Activated naive CD8-positive, alpha-beta T cell treated with anti-CD3 and anti-CD28 coated beads, Interleukin-2, amount 50 U/mL, for 24 hours (primary cell): Measurements from ENCODE around the gene ERC1.

ENCODE experiments used
- ATAC-seq: fragments of 150-1000 bp; cut with Tn5 transposase; one replicate; pipeline ENCODE4 v1.10.0; 2021
- DNase-seq: peaks from one replicate; pipeline ENCODE4 v3.0.0; 2021
- H3K27ac Mint-ChIP-seq: one replicate; pipeline ENCODE4 v1.8.0; 2021; ENCODE audit warnings: mild to moderate bottlenecking, mixed read lengths
- H3K27me3 Mint-ChIP-seq: one replicate; pipeline ENCODE4 v1.8.0; 2021; ENCODE audit warnings: mixed read lengths
- H3K36me3 Mint-ChIP-seq: one replicate; pipeline ENCODE4 v1.8.0; 2021; ENCODE audit warnings: low read depth, mixed read lengths
- H3K4me1 Mint-ChIP-seq: one replicate; pipeline ENCODE4 v1.8.0; 2021; ENCODE audit warnings: mixed read lengths
- H3K4me3 Mint-ChIP-seq: one replicate; pipeline ENCODE4 v1.8.0; 2021; ENCODE audit warnings: mild to moderate bottlenecking, moderate library complexity, mixed read lengths
- H3K9me3 Mint-ChIP-seq: one replicate; pipeline ENCODE4 v1.8.0; 2021; ENCODE audit warnings: mixed read lengths

The ERC1 gene

GRCh38 chr12:1283316-1283715 lies 292.3 kb downstream of the ERC1 start:
- peaks cover 4% of the 10 kb centered on the region for H3K4me1 Mint-ChIP-seq
- no peak overlapping the region for H3K4me3 Mint-ChIP-seq
- no peak overlapping the region for H3K27ac Mint-ChIP-seq
- H3K9me3 Mint-ChIP-seq = no peaks in the 10 kb centered on the region
- ATAC-seq (no peak), DNase-seq (no peak)
- peaks cover 3% of the 10 kb centered on the region for H3K36me3 Mint-ChIP-seq
- no peaks in the 10 kb centered on the region for H3K27me3 Mint-ChIP-seq

- ATAC-seq (no peak), DNase-seq (no peak)
- H3K36me3 Mint-ChIP-seq = peaks cover 5% of the 10 kb centered on the region
- H3K27me3 Mint-ChIP-seq = no peaks in the 10 kb centered on the region
- H3K27ac Mint-ChIP-seq = no peak overlapping the region
- no peaks in the 10 kb centered on the region for H3K9me3 Mint-ChIP-seq
- H3K4me1 Mint-ChIP-seq = no peaks in the 10 kb centered on the region
- H3K4me3 Mint-ChIP-seq = no peak overlapping the region
Measured at GRCh38 chr12:1284611-1285010, 293.6 kb downstream of the ERC1 start.

GRCh38 chr12:1287446-1287975 lies 296.5 kb downstream of the ERC1 start:
- Mint-ChIP-seq H3K27ac (no peak overlapping the region), H3K4me1 (no peaks in the 10 kb centered on the region), H3K36me3 (peaks cover 19% of the 10 kb centered on the region), H3K9me3 (no peaks in the 10 kb centered on the region), H3K4me3 (no peak overlapping the region), H3K27me3 (no peaks in the 10 kb centered on the region)
- no peak for DNase-seq
- no peak for ATAC-seq

DNA sequence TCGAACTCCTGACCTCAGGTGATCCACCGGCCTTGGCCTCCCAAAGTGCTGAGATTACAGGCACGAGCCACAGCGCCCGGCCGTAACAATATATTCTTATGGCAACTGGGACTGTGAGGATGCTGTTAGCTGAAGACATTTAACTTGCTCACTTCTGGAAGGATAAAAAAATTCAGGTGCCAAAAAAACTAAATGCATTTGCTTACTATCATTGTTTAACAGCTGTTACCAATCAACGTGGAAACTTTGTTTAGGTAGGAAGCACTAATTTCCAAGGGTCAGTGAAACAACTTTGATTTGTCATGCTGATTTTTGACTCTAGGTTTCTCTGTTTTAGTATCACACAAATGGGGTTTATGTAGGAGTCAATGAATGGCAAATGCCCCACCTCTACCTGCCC lies 297.3 kb downstream of the ERC1 start:
- Mint-ChIP-seq H3K27ac (no peak overlapping the region), H3K27me3 (no peaks in the 10 kb centered on the region), H3K4me1 (no peaks in the 10 kb centered on the region), H3K9me3 (no peaks in the 10 kb centered on the region), H3K4me3 (no peak overlapping the region), H3K36me3 (peaks cover 19% of the 10 kb centered on the region)
- no peak for DNase-seq
- no peak for ATAC-seq

DNA sequence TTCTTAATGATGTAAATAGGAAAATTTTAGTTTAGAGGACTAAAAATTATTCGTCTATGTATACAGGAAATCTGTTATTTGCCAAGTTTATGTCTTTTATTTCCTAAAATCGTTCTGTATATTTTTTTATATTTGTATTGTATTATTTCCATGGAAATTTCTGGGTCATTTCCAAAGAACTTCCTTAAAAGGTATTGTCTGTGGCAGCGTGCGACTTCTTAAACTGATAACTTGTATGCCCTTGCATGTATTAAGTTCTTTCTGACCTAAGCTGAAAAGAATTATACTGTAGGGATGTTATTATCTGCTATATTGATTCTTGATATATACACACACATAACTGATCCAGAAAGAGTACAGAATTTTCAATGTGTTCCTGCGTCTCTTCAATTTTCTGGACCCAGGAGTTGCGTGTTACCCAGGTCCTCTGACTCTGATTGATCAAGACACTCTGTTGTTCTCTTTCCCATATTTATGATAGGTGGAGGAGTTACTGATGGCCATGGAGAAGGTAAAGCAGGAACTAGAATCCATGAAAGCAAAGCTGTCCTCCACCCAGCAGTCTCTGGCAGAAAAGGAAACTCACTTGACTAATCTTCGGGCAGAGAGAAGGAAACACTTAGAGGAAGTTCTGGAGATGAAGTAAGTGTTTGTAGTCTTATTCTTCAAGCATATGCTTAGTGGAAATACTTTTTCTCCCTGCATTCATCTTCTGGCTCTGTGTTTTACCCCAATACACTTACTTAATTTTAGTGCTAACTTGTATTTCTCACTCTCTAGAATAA lies 298.5 kb downstream of the ERC1 start:
- no peak overlapping the region for H3K27ac Mint-ChIP-seq
- H3K36me3 Mint-ChIP-seq = peaks cover 22% of the 10 kb centered on the region
- no peaks in the 10 kb centered on the region for H3K27me3 Mint-ChIP-seq
- no peaks in the 10 kb centered on the region for H3K9me3 Mint-ChIP-seq
- DNase-seq = no peak
- no peak overlapping the region for H3K4me3 Mint-ChIP-seq
- H3K4me1 Mint-ChIP-seq = no peaks in the 10 kb centered on the region
- ATAC-seq = no peak

DNA sequence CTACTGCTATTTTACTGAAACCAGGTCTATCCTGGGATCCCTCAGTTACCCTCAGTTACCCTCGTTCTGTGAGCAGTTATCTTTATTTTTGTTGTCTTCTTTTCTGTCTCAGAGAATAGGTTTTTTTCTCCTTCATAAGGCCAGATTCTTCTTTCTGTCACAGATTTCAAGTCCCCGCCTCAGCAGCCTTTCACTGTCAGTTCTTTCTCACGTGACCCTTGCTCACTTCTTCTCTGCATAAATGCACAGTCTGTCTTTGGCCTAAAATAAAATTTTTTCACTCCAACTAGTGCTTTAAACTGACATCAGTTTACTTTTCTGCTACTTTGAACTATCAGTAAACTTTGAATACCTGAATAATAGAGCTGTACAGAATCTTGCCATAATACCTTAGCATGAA lies 299.7 kb downstream of the ERC1 start:
- no peak for DNase-seq
- ATAC-seq = no peak
- H3K27me3 Mint-ChIP-seq = no peaks in the 10 kb centered on the region
- H3K4me3 Mint-ChIP-seq = no peak overlapping the region
- H3K27ac Mint-ChIP-seq = no peak overlapping the region
- no peaks in the 10 kb centered on the region for H3K4me1 Mint-ChIP-seq
- no peaks in the 10 kb centered on the region for H3K9me3 Mint-ChIP-seq
- H3K36me3 Mint-ChIP-seq = peaks cover 24% of the 10 kb centered on the region

DNA sequence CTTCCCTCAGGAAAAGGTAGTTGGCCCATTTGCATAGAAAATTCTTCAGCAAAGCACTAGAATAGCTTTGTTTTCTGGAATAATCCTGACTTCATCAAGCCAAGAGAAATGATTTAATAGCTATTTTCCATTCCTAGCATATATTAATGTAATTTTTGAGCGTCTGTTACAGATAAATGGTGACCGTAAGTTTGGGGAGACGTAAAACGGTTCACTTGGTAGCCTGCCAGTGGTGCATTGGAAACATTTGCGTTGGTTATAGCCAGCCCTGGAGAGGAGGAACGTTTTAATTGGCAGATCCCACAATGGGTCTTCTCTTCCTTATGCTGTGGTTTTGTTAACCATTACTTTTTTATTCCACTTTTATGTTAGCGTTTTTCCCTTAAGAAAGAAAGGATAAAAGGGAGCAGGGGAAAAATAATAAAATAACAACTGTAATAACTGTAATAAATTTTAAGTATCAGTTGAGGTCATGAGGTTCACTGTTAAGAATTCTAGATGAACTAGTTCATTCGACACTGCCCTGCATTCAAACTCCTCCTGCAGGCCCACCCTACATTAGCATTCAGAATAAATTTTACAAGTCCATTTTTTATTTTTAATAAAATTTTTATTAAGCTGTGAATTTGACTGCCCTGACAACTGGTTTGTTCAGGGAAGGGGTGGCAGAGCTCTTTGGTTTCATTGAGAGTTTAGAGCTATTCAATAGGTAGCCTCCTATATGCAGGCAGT lies 300.7 kb downstream of the ERC1 start:
- H3K36me3 Mint-ChIP-seq = peaks cover 28% of the 10 kb centered on the region
- DNase-seq (no peak), ATAC-seq (no peak)
- no peaks in the 10 kb centered on the region for H3K4me1 Mint-ChIP-seq
- H3K4me3 Mint-ChIP-seq = no peak overlapping the region
- no peaks in the 10 kb centered on the region for H3K9me3 Mint-ChIP-seq
- H3K27ac Mint-ChIP-seq = no peak overlapping the region
- H3K27me3 Mint-ChIP-seq = no peaks in the 10 kb centered on the region

DNA sequence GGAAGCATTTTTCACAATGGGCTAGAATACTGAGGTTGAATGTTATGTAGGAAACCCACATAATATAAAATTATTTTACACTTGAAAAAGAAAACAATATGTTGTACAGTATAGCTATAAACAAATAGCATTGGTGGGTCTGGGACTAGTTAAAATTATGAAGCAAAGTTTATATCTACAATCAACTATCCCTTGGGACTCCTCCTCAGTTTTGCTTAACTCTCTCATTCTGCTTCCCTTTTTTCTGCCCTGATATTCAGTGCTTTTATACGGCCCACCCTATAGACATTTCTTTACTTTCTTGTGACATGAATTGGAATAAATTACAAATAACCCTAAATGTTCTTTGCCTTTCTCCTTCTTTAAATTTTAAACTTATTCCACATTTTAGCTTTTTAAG lies 302.9 kb downstream of the ERC1 start:
- no peaks in the 10 kb centered on the region for H3K4me1 Mint-ChIP-seq
- no peak overlapping the region for H3K4me3 Mint-ChIP-seq
- H3K27ac Mint-ChIP-seq = no peak overlapping the region
- ATAC-seq (no peak), DNase-seq (no peak)
- H3K9me3 Mint-ChIP-seq = no peaks in the 10 kb centered on the region
- H3K36me3 Mint-ChIP-seq = peaks cover 36% of the 10 kb centered on the region
- no peaks in the 10 kb centered on the region for H3K27me3 Mint-ChIP-seq

DNA sequence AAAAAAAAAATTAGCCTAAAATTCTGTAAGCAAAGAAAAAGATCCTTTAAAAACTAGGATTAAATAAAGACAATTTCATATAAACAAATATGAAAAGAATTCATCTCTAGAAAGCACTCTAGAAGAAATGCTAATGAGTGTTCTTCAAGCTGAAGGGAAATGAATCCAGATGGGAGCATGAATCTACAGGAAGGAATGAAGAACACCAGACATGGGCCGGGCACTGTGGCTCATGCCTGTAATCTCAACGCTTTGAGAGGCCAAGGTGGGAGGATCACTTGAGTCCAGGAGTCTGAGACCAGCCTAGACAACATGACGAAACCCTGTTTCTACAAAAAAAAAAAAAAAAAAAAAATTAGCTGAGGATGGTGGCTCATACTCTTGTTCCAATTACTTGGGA lies 306.2 kb downstream of the ERC1 start:
- no peaks in the 10 kb centered on the region for H3K4me1 Mint-ChIP-seq
- H3K9me3 Mint-ChIP-seq = no peaks in the 10 kb centered on the region
- ATAC-seq (no peak), DNase-seq (no peak)
- no peaks in the 10 kb centered on the region for H3K27me3 Mint-ChIP-seq
- H3K4me3 Mint-ChIP-seq = no peak overlapping the region
- H3K27ac Mint-ChIP-seq = no peak overlapping the region
- H3K36me3 Mint-ChIP-seq = peaks cover 33% of the 10 kb centered on the region

- ATAC-seq = no peak
- Mint-ChIP-seq H3K4me1 (no peaks in the 10 kb centered on the region), H3K27ac (no peak overlapping the region), H3K9me3 (no peaks in the 10 kb centered on the region), H3K4me3 (no peak overlapping the region), H3K27me3 (no peaks in the 10 kb centered on the region), H3K36me3 (peaks cover 30% of the 10 kb centered on the region)
- DNase-seq = no peak
Measured at GRCh38 chr12:1297639-1298175, 306.7 kb downstream of the ERC1 start.

DNA sequence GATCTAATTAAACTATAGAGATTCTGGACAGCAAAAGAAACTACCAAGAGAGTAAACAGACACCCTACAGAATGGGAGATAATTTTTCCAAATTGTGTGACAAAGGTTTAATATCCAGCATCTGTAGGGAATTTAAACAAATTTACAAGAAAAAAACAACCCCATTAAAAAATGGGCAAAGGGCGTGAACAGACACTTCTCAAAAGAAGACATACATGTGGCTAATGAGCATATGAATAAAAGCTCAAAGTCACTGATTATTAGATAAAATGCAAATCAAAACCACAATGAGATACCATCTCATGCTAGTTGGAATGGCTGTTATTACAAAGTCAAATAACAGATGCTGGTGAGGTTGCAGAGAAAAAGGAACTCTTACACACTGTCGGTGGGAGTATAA lies 309.4 kb downstream of the ERC1 start:
- Mint-ChIP-seq H3K9me3 (no peaks in the 10 kb centered on the region), H3K4me1 (no peaks in the 10 kb centered on the region), H3K27me3 (no peaks in the 10 kb centered on the region), H3K27ac (no peak overlapping the region), H3K4me3 (no peak overlapping the region), H3K36me3 (peaks cover 23% of the 10 kb centered on the region)
- DNase-seq = no peak
- no peak for ATAC-seq

DNA sequence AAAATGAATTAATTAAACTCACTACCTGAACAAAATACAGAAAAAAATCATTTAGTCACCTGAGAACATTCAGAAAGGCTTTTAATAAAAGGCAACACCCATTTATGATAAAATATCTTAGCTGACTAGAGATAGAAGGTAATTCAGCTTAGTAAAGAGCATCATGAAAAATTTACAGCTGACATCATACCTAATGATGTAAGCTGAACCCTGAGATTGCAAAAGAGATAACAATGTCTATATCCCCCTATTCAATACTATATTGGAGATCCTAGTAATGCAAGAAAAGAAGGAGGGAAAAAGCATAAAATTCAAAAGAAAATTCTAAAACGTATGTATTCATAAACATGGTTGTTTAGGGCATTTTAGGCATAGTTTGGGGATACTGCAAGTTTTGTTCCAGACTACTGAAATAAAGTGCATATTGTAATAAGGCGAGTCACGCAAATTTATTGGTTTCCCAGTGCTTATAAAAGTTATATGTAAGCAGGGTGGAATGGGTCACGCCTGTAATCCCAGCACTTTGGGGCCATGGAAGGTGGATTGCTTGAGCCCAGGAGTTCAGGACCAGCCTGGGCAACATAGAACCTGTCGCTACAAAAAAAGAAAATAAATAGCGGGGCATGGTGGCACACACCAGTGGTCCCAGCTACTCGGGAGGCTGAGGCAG lies 311.3 kb downstream of the ERC1 start:
- H3K27me3 Mint-ChIP-seq = no peaks in the 10 kb centered on the region
- H3K36me3 Mint-ChIP-seq = peaks cover 17% of the 10 kb centered on the region
- H3K27ac Mint-ChIP-seq = no peak overlapping the region
- no peaks in the 10 kb centered on the region for H3K9me3 Mint-ChIP-seq
- no peaks in the 10 kb centered on the region for H3K4me1 Mint-ChIP-seq
- no peak for ATAC-seq
- H3K4me3 Mint-ChIP-seq = no peak overlapping the region
- DNase-seq = no peak

DNA sequence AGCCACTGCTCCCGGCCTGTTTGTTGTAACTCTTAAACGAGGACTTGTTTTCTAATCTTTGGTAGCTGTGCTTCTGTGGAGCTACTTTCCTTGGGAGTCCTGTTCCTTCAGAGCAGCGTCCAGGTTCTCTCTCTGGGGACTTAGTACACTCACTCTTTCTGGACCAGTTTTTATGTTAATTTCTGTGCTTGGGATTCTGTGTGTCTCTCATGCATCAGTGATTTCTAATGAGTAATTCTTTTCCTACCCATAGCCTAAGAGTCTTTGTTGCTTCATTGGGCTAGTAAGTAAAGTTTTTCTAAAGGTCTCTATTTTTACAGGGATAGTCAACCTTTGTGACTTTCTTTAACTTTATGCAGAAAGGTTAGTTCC lies 314.0 kb downstream of the ERC1 start:
- Mint-ChIP-seq H3K27me3 (no peaks in the 10 kb centered on the region), H3K9me3 (no peaks in the 10 kb centered on the region), H3K4me1 (no peaks in the 10 kb centered on the region), H3K36me3 (peaks cover 4% of the 10 kb centered on the region), H3K4me3 (no peak overlapping the region), H3K27ac (no peak overlapping the region)
- no peak for ATAC-seq
- DNase-seq = no peak

DNA sequence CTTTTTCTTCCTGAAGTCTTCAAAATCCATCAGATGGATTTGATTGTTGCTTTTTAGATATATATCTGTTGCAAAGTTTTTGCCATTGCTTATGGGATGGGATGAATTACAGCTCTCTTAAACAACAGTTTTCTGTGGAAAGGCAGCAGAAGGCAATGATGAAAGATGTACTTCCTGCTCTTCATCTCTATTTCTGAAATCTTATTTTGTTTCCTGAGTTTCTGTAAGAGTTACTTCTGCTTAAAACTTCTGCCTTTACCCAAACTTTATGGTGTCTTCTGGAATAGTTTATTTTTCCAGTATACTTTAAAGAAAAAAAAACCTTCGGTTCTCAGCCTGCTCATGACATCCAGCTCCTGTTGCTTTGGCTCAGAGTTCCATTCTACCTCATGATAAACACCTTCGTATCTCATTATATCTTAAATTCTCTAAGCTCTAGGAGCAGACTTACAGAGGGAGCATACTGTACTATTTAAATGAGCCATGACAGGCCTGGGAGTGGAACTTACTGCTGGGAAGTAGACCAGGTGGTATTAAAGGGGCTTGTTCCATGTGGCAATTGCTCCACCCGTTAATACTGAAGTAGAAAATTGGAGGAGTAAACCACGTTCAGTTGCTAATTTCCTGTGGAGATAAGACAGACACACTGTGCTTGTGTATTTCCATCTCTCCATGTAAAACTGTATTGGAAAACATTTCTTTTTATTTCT lies 314.9 kb downstream of the ERC1 start:
- Mint-ChIP-seq H3K9me3 (no peaks in the 10 kb centered on the region), H3K4me1 (no peaks in the 10 kb centered on the region), H3K36me3 (no peaks in the 10 kb centered on the region), H3K4me3 (no peak overlapping the region), H3K27ac (no peak overlapping the region), H3K27me3 (no peaks in the 10 kb centered on the region)
- DNase-seq (no peak), ATAC-seq (no peak)
